ENCODE measurements around the gene FZD8. TPM values are rescaled to one million over a fixed set of nuclear protein-coding genes. Genes with fewer than 3 reads are reported as not detected.
A peak's percentile ranks its signal among the peaks of the same experiment; 100 is the strongest.

The FZD8 gene
- total RNA-seq, 1 donor from 2014 or later = 17.2 TPM

GRCh38 chr10:35639728-35640401 is 2.2 kb downstream of the FZD8 start:
- Mint-ChIP-seq H3K27me3 (ENCODE audit: low read depth, unreplicated experiment) (no peaks in the 10 kb centered on the region), H3K27ac (ENCODE audit: unreplicated experiment) (peak overlapping the region; percentile 66), H3K4me3 (ENCODE audit: unreplicated experiment) (peak overlapping the region; percentile 92), H3K36me3 (ENCODE audit: low read depth, unreplicated experiment) (peaks cover 3% of the 10 kb centered on the region), H3K4me1 (ENCODE audit: low read depth, unreplicated experiment) (peaks cover 25% of the 10 kb centered on the region), H3K9me3 (ENCODE audit: unreplicated experiment) (no peaks in the 10 kb centered on the region)
- Histone ChIP-seq H3K4me2 (ENCODE audit: low read length) (peak overlapping the region; percentile 92), H3K4me1 (ENCODE audit: insufficient read depth, low read length) (peaks cover 19% of the 10 kb centered on the region), H3K4me3 (ENCODE audit: insufficient read depth, low read depth, low read length) (peak overlapping the region; percentile 69), H3K9me3 (ENCODE audit: insufficient read depth, low read depth, low read length) (no peaks in the 10 kb centered on the region), H3K36me3 (ENCODE audit: insufficient read depth, low read length) (no peaks in the 10 kb centered on the region), H4K20me1 (ENCODE audit: insufficient read depth, low read length) (peaks cover 12% of the 10 kb centered on the region), H3K9ac (ENCODE audit: low read length) (peak overlapping the region; percentile 76), H3K27ac (ENCODE audit: low read depth, low read length) (peak overlapping the region; percentile 34), H3K27me3 (ENCODE audit: insufficient read depth, low read length) (no peaks in the 10 kb centered on the region), H3K79me2 (ENCODE audit: insufficient read depth, low read length) (peaks cover 30% of the 10 kb centered on the region), H2AFZ (ENCODE audit: low read depth, low read length) (peak overlapping the region; percentile 81)
- DNase-seq (ENCODE audit: low read depth) (peak; percentile 29), FAIRE-seq (no peak)
- TF ChIP-seq CTCF (IDR thresholded peaks at IDR 0.05; ENCODE audit: insufficient read depth, low read depth, low read length) (no peak), EZH2 (IDR thresholded peaks at IDR 0.05; ENCODE audit: insufficient read depth, low read length) (no peak)

GRCh38 chr10:35639021-35639727 is 2.9 kb downstream of the FZD8 start:
- peaks cover 12% of the 10 kb centered on the region for H4K20me1 ChIP-seq (ENCODE audit: insufficient read depth, low read length)
- peak overlapping the region; percentile 68 for H3K4me3 ChIP-seq (ENCODE audit: insufficient read depth, low read depth, low read length)
- no peak overlapping the region for H3K27ac ChIP-seq (ENCODE audit: low read depth, low read length)
- H3K9me3 Mint-ChIP-seq (ENCODE audit: unreplicated experiment) = no peaks in the 10 kb centered on the region
- peaks cover 21% of the 10 kb centered on the region for H3K4me1 Mint-ChIP-seq (ENCODE audit: low read depth, unreplicated experiment)
- peak overlapping the region; percentile 34 for H3K27ac Mint-ChIP-seq (ENCODE audit: unreplicated experiment)
- peaks cover 30% of the 10 kb centered on the region for H3K79me2 ChIP-seq (ENCODE audit: insufficient read depth, low read length)
- no peaks in the 10 kb centered on the region for H3K36me3 ChIP-seq (ENCODE audit: insufficient read depth, low read length)
- DNase-seq (ENCODE audit: low read depth) = no peak
- TF ChIP-seq EZH2 (IDR thresholded peaks at IDR 0.05; ENCODE audit: insufficient read depth, low read length) (no peak), CTCF (IDR thresholded peaks at IDR 0.05; ENCODE audit: insufficient read depth, low read depth, low read length) (no peak)
- no peaks in the 10 kb centered on the region for H3K9me3 ChIP-seq (ENCODE audit: insufficient read depth, low read depth, low read length)
- peak overlapping the region; percentile 81 for H2AFZ ChIP-seq (ENCODE audit: low read depth, low read length)
- no peaks in the 10 kb centered on the region for H3K27me3 Mint-ChIP-seq (ENCODE audit: low read depth, unreplicated experiment)
- peak overlapping the region; percentile 64 for H3K9ac ChIP-seq (ENCODE audit: low read length)
- FAIRE-seq = no peak
- H3K36me3 Mint-ChIP-seq (ENCODE audit: low read depth, unreplicated experiment) = peaks cover 3% of the 10 kb centered on the region
- peak overlapping the region; percentile 87 for H3K4me3 Mint-ChIP-seq (ENCODE audit: unreplicated experiment)
- no peaks in the 10 kb centered on the region for H3K27me3 ChIP-seq (ENCODE audit: insufficient read depth, low read length)
- peak overlapping the region; percentile 92 for H3K4me2 ChIP-seq (ENCODE audit: low read length)
- peaks cover 19% of the 10 kb centered on the region for H3K4me1 ChIP-seq (ENCODE audit: insufficient read depth, low read length)
